ENCODE results near the gene TMEM178A. TPM values are rescaled to one million over a fixed set of nuclear protein-coding genes. Genes with fewer than 3 reads are reported as not detected.

The TMEM178A gene
- total RNA-seq, 4 donors from 2014 or later: 0.29 to 0.38 TPM; not detected in 2

DNA sequence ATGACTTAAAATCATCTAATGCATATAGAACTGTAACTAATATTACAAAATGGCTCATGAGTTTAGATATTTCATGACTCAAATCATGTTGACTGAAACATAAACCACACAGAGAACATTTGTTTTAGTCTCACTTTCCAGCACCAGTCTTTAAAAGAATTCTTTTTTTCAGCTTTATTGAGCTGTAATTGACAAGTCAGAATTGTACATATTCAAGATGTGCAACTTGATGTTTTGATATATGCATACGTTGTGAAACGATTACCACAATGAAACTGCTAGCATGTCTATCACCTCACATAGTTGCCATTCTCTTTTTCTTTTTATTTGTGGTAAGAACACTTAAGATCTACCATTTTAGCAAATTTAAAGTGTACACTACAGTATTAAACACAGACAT lies 25.0 kb upstream of the TMEM178A start:
- no peaks in the 10 kb centered on the region for H3K27me3 ChIP-seq
- H3K4me3 ChIP-seq: no peak overlapping the region
- H3K9me3 ChIP-seq: no peaks in the 10 kb centered on the region
- DNase-seq: no peak
- H3K27ac ChIP-seq: no peak overlapping the region
- WGBS, 2 donors: 68 to 86% methylated on average over 2 of the region's 2 CpGs
- no peak for TF ChIP-seq CTCF (IDR thresholded peaks at IDR 0.05)
- TF ChIP-seq POLR2A (IDR thresholded peaks at IDR 0.05): no peak
- intact Hi-C loops (cut with DNase I): no loop called here
- H3K36me3 ChIP-seq: no peaks in the 10 kb centered on the region
- peaks cover 0 to 5% (median 4%) of the 10 kb centered on the region in 3 donors for H3K4me1 ChIP-seq

DNA sequence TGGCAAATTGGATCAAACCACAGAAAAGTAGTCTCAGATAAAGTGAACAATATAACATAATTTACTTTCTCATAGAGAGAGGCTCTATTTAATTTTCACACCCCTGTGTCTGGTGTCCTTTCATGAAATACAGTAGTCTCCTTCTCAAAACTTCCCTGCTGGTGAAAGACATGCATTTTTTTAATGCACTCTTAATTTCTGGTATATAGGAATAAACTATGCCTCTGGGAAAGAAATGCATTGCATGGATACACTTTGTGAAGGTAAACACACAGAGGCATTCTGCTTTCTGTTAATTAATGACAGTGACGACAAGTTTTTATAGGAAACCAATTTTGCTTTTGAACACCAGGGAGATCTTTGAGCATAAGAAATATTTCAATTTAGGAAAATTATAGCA lies 24.1 kb upstream of the TMEM178A start:
- Histone ChIP-seq H3K9me3 (no peaks in the 10 kb centered on the region), H3K27ac (no peak overlapping the region), H3K4me3 (no peak overlapping the region), H3K27me3 (no peaks in the 10 kb centered on the region), H3K4me1 (peaks cover 0 to 5% (median 4%) of the 10 kb centered on the region in 3 donors), H3K36me3 (no peaks in the 10 kb centered on the region)
- TF ChIP-seq CTCF (IDR thresholded peaks at IDR 0.05): no peak
- no peak for DNase-seq
- intact Hi-C loops (cut with DNase I): no loop called here
- WGBS, 2 donors: 75 to 88% methylated on average over 1 of the region's 1 CpG

DNA sequence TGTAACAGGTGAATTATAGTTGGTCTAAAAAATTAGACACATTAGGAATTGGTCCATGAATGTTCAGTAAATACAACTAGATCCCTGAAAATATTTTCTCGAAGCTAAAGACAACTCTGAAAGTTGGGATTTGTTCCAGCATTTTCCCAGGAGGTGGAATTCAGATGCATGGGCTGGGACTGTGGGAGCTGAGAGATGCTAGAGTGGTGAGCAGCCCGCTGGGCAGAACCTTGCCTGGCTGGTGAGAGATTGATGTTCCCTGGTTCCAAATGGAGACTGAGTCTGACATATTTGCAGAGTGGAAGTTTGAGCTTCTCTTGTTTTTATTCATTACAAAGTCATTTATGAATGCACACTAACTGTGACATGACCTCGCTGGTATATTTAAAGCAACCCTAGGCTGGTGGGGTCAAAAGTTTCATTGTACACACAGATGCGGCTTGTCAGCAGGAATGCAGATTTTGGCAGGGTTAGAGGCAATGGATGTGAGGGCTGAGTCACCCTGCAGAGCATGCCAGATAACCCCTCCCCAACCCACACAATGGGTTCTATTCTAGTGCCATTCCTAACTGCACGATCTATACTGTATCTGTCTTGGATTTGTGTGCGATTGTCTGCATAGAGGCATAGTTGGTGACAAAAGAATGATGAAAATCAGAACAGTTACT lies 23.5 kb upstream of the TMEM178A start:
- H3K4me1 ChIP-seq: peaks cover 0 to 5% (median 4%) of the 10 kb centered on the region in 3 donors
- H3K36me3 ChIP-seq: no peaks in the 10 kb centered on the region
- H3K9me3 ChIP-seq: no peaks in the 10 kb centered on the region
- no peak for TF ChIP-seq CTCF (IDR thresholded peaks at IDR 0.05)
- no peak overlapping the region for H3K27ac ChIP-seq
- WGBS, 2 donors: 29 to 34% methylated on average over 5 of the region's 6 CpGs
- no peak overlapping the region for H3K4me3 ChIP-seq
- DNase-seq: no peak
- H3K27me3 ChIP-seq: no peaks in the 10 kb centered on the region
- intact Hi-C loops (cut with DNase I): no loop called here

GRCh38 chr2:39645826-39646225 lies 19.9 kb upstream of the TMEM178A start:
- 91 to 97% methylated on average over 2 of the region's 2 CpGs for WGBS, 2 donors
- Histone ChIP-seq H3K4me1 (peaks cover 0 to 5% (median 4%) of the 10 kb centered on the region in 3 donors), H3K4me3 (no peak overlapping the region), H3K36me3 (no peaks in the 10 kb centered on the region), H3K9me3 (no peaks in the 10 kb centered on the region), H3K27ac (no peak overlapping the region), H3K27me3 (no peaks in the 10 kb centered on the region)
- no peak for DNase-seq
- TF ChIP-seq CTCF (IDR thresholded peaks at IDR 0.05): no peak
- intact Hi-C loops (cut with DNase I): no loop called here

DNA sequence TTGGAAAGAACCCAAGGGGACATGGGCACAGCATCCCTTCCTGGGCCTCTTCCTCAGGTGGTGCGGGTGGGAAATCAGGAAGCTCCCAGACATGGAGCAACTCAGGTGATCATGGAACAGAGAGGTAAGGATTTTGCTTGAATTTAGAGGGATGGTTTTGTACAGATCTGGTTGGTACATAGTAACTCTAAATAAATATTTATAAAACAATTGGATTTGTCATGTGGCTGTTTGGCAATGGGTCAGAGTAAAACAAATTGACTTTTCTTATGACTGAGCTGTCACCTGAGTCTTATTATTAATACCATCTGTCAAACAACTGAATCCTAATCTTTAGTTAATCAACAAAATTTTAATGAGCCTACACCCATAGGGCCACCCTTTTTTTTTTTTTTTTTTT lies 19.4 kb upstream of the TMEM178A start:
- no peak for DNase-seq
- no peaks in the 10 kb centered on the region for H3K9me3 ChIP-seq
- no peak overlapping the region for H3K27ac ChIP-seq
- WGBS, 2 donors: 88 to 93% methylated on average over 1 of the region's 1 CpG
- no peak overlapping the region for H3K4me3 ChIP-seq
- no peaks in the 10 kb centered on the region for H3K27me3 ChIP-seq
- H3K4me1 ChIP-seq: peaks cover 0 to 5% (median 4%) of the 10 kb centered on the region in 3 donors
- intact Hi-C loops (cut with DNase I): no loop called here
- TF ChIP-seq CTCF (IDR thresholded peaks at IDR 0.05): no peak
- no peak for TF ChIP-seq POLR2A (IDR thresholded peaks at IDR 0.05)
- H3K36me3 ChIP-seq: no peaks in the 10 kb centered on the region
